Body of pancreas (tissue), 4 donors: Measurements from ENCODE around the gene GLB1L2.

Source experiments
- CTCF ChIP-seq, 7 experiments: fragments of 450-650 bp in 4 of 7; fragments of 200-600 bp in 3 of 7; sonication (generic) in 3 of 7; IDR thresholded peaks; one replicate each; pipeline ENCODE4 v1.5.1; 2016 to 2019; ENCODE audit warnings: antibody characterized with exemption in 7 of 7
- POLR2A ChIP-seq, 3 donors: fragments of 450-650 bp; IDR thresholded peaks; one replicate each; pipeline ENCODE4 v1.6.1; 2016; ENCODE audit warnings: antibody characterized with exemption in 3 of 3, mild to moderate bottlenecking in 2 of 3

DNA sequence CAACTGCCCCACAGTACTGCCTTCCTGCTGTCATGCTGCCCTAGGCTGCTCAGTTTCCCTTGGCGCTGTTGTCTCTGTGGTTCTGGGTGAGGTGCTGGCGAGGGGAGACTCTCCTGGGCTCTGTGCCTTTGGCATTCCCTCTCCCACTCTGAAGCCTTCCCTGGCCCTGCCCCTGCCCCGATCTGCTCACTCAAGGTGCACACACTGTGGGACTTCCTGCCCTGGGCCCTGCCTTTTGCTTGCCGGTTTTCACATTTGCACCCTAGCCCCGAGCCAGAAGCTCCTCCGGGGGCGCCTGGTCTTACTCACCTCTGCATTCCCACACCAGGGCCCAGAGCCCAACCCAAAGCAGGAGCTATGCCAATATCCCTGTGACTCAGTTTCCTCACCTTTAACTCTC lies 68.2 kb downstream of the GLB1L2 start:
- TF ChIP-seq CTCF (IDR thresholded peaks at IDR 0.05) (no peak), POLR2A (IDR thresholded peaks at IDR 0.05) (no peak)
